ENCODE results near the gene CRNKL1.
A peak's percentile ranks its signal among the peaks of the same experiment; 100 is the strongest.
"Not testable (repeated sequence)": the region's sequence is repeated elsewhere in the genome, so short reads cannot be mapped to it uniquely, and the experiment has no call there.

Gene CRNKL1

GRCh38 chr20:20020908-20021307, 31.4 kb downstream of the CRNKL1 start:
- TF ChIP-seq TAF1 (IDR thresholded peaks at IDR 0.05; ENCODE audit: borderline replicate concordance, low read depth, low read length) (no peak), POLR2AphosphoS5 (IDR thresholded peaks at IDR 0.05; ENCODE audit: low read depth, low read length) (no peak)
- DNase-seq (ENCODE audit: insufficient read length) (no peak), FAIRE-seq (no peak)

- FAIRE-seq (no peak), DNase-seq (ENCODE audit: insufficient read length) (no peak)
- TF ChIP-seq POLR2A (IDR thresholded peaks at IDR 0.05; ENCODE audit: low read depth, low read length) (no peak), POLR2AphosphoS5 (IDR thresholded peaks at IDR 0.05; ENCODE audit: low read depth, low read length) (no peak), TAF1 (IDR thresholded peaks at IDR 0.05; ENCODE audit: borderline replicate concordance, low read depth, low read length) (no peak)
These were observed 33.1 kb downstream of the CRNKL1 start for GRCh38 chr20:20019123-20019522.

GRCh38 chr20:20018366-20018765, 33.9 kb downstream of the CRNKL1 start:
- TF ChIP-seq TAF1 (IDR thresholded peaks at IDR 0.05; ENCODE audit: borderline replicate concordance, low read depth, low read length) (no peak), POLR2AphosphoS5 (IDR thresholded peaks at IDR 0.05; ENCODE audit: low read depth, low read length) (no peak), POLR2A (IDR thresholded peaks at IDR 0.05; ENCODE audit: low read depth, low read length) (no peak)
- no peak for FAIRE-seq
- no peak for DNase-seq (ENCODE audit: insufficient read length)

GRCh38 chr20:20017844-20018185, 34.5 kb downstream of the CRNKL1 start:
- TF ChIP-seq POLR2AphosphoS5 (IDR thresholded peaks at IDR 0.05; ENCODE audit: low read depth, low read length) (no peak), POLR2A (IDR thresholded peaks at IDR 0.05; ENCODE audit: low read depth, low read length) (no peak), TAF1 (IDR thresholded peaks at IDR 0.05; ENCODE audit: borderline replicate concordance, low read depth, low read length) (no peak)
- DNase-seq (ENCODE audit: insufficient read length), result no peak
- FAIRE-seq, result peak; percentile 67

- FAIRE-seq (peak; percentile 91), DNase-seq (ENCODE audit: insufficient read length) (peak; percentile 89)
- TF ChIP-seq TAF1 (IDR thresholded peaks at IDR 0.05; ENCODE audit: borderline replicate concordance, low read depth, low read length) (no peak), POLR2A (IDR thresholded peaks at IDR 0.05; ENCODE audit: low read depth, low read length) (peak; percentile 59; the same call in 1 of the 2 replicates)
These were observed 35.0 kb downstream of the CRNKL1 start, which contains the start of gene NAA20 for GRCh38 chr20:20017001-20017843. TSS of gene NAA20 (plus strand) at chr20:20017362. CDS start at chr20:20017397, 35 bp downstream.

GRCh38 chr20:20014659-20015058, 37.6 kb downstream of the CRNKL1 start:
- FAIRE-seq (no peak), DNase-seq (ENCODE audit: insufficient read length) (no peak)
- no peak for TF ChIP-seq POLR2A (IDR thresholded peaks at IDR 0.05; ENCODE audit: low read depth, low read length)
- TF ChIP-seq POLR2AphosphoS5 (IDR thresholded peaks at IDR 0.05; ENCODE audit: low read depth, low read length), result no peak
- no peak for TF ChIP-seq TAF1 (IDR thresholded peaks at IDR 0.05; ENCODE audit: borderline replicate concordance, low read depth, low read length)

GRCh38 chr20:20012541-20012940, 39.7 kb downstream of the CRNKL1 start:
- DNase-seq (ENCODE audit: insufficient read length) (no peak), FAIRE-seq (no peak)
- TF ChIP-seq POLR2A (IDR thresholded peaks at IDR 0.05; ENCODE audit: low read depth, low read length) (no peak), TAF1 (IDR thresholded peaks at IDR 0.05; ENCODE audit: borderline replicate concordance, low read depth, low read length) (no peak), POLR2AphosphoS5 (IDR thresholded peaks at IDR 0.05; ENCODE audit: low read depth, low read length) (no peak)

- TF ChIP-seq POLR2A (IDR thresholded peaks at IDR 0.05; ENCODE audit: low read depth, low read length) (no peak), POLR2AphosphoS5 (IDR thresholded peaks at IDR 0.05; ENCODE audit: low read depth, low read length) (no peak), TAF1 (IDR thresholded peaks at IDR 0.05; ENCODE audit: borderline replicate concordance, low read depth, low read length) (no peak)
- no peak for DNase-seq (ENCODE audit: insufficient read length)
- FAIRE-seq, result no peak
These were observed 41.4 kb downstream of the CRNKL1 start for GRCh38 chr20:20010639-20011500.

GRCh38 chr20:20009784-20010253, 42.4 kb downstream of the CRNKL1 start:
- FAIRE-seq (no peak), DNase-seq (ENCODE audit: insufficient read length) (no peak)
- TF ChIP-seq TAF1 (IDR thresholded peaks at IDR 0.05; ENCODE audit: borderline replicate concordance, low read depth, low read length) (no peak), POLR2A (IDR thresholded peaks at IDR 0.05; ENCODE audit: low read depth, low read length) (no peak), POLR2AphosphoS5 (IDR thresholded peaks at IDR 0.05; ENCODE audit: low read depth, low read length) (no peak)

- DNase-seq (ENCODE audit: insufficient read length) (no peak), FAIRE-seq (no peak)
- TF ChIP-seq TAF1 (IDR thresholded peaks at IDR 0.05; ENCODE audit: borderline replicate concordance, low read depth, low read length) (no peak), POLR2A (IDR thresholded peaks at IDR 0.05; ENCODE audit: low read depth, low read length) (no peak), POLR2AphosphoS5 (IDR thresholded peaks at IDR 0.05; ENCODE audit: low read depth, low read length) (no peak)
These were observed 46.9 kb downstream of the CRNKL1 start for GRCh38 chr20:20005342-20005741.

- not testable (repeated sequence) for FAIRE-seq; DNase-seq (ENCODE audit: insufficient read length)
These were observed 48.3 kb downstream of the CRNKL1 start for GRCh38 chr20:20003955-20004322.

All from GM12892 (cell line).